Adrenal gland (tissue), 5 donors: ENCODE data around the gene DNTT.

Experiments used
- POLR2A ChIP-seq, 2 donors: fragments of 450-650 bp; IDR thresholded peaks; one replicate each; pipeline ENCODE4 v1.6.1; 2017; ENCODE audit warnings: antibody characterized with exemption in 2 of 2, mild to moderate bottlenecking in 2 of 2, moderate library complexity in 1 of 2
- TF ChIP-seq, protein P1 (sequence below), 6 experiments: fragments of 450-650 bp in 4 of 6; fragments of 200-600 bp in 2 of 6; sonication (generic) in 1 of 6; IDR thresholded peaks; 1 replicate in 5 of 6; 2 replicates in 1 of 6; pipeline versions ENCODE4 v1.5.1 to v1.8.0; 2016 to 2021; ENCODE audit warnings: antibody characterized with exemption in 6 of 6, mild to moderate bottlenecking in 2 of 6, moderate library complexity in 1 of 6
- donor health status: DM: no; HTN: no; CAD: no.

DNA sequence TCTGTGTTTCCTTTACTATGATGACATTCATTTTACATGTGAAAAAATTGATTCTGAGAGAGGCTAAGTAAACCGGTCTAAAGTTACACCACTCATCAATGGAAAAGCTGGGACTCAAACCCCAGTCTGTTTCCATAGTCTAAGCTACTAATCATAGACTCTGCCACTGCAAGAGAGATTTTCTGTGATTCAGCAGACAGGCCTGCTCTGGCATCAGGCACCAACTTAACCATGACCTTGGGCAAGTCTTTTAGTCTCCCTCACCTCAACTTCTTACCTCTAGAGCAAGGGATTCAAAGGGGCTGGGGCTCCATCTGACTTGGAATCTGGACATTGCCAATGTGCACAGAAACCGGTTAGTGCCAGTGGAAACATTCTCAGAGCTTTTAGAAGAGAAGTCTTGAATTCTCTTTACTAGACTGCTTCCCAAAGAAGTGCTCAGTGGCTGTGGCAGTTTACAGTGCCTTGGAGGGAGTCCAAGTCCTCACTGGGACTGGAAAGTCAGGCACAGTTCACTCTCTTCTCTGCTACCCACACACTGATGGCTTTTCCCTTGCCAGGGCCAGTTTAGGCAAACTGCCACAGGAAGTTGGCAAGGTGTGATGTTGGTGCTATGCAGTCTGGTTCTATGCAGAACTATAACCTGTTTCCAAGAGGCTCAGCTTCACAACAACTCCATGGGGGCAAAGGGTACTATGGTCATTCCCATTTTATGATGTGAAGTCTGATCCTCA, 28.4 kb upstream of the DNTT start:
- TF ChIP-seq, protein P1, sequence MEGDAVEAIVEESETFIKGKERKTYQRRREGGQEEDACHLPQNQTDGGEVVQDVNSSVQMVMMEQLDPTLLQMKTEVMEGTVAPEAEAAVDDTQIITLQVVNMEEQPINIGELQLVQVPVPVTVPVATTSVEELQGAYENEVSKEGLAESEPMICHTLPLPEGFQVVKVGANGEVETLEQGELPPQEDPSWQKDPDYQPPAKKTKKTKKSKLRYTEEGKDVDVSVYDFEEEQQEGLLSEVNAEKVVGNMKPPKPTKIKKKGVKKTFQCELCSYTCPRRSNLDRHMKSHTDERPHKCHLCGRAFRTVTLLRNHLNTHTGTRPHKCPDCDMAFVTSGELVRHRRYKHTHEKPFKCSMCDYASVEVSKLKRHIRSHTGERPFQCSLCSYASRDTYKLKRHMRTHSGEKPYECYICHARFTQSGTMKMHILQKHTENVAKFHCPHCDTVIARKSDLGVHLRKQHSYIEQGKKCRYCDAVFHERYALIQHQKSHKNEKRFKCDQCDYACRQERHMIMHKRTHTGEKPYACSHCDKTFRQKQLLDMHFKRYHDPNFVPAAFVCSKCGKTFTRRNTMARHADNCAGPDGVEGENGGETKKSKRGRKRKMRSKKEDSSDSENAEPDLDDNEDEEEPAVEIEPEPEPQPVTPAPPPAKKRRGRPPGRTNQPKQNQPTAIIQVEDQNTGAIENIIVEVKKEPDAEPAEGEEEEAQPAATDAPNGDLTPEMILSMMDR (IDR thresholded peaks at IDR 0.05), result no peak
- TF ChIP-seq POLR2A (IDR thresholded peaks at IDR 0.05), result no peak
